22Rv1 (cell line): ENCODE data around the gene PRRT1B.

Experiments used
- H3K27ac ChIP-seq: fragments of 450-650 bp; 2 replicates; pipeline ENCODE4 v1.5.1; 2017
- CTCF ChIP-seq: fragments of 450-650 bp; IDR thresholded peaks from 2 replicates; pipeline ENCODE4 v1.5.1; 2017; ENCODE audit warnings: mild to moderate bottlenecking
- ZFX ChIP-seq: fragments of 450-650 bp; IDR thresholded peaks from 2 replicates; pipeline ENCODE4 v1.6.1; 2017; ENCODE audit warnings: antibody characterized with exemption, borderline replicate concordance

The PRRT1B gene

GRCh38 chr9:131595696-131596429, 50.5 kb downstream of the PRRT1B start:
- no peak overlapping the region for H3K27ac ChIP-seq
- TF ChIP-seq ZFX (no peak), CTCF (no peak)

- H3K27ac ChIP-seq = no peak overlapping the region
- TF ChIP-seq CTCF = no peak
Measured at GRCh38 chr9:131596430-131596743, 51.1 kb downstream of the PRRT1B start.

- H3K27ac ChIP-seq = no peak overlapping the region
- TF ChIP-seq ZFX = no peak
- TF ChIP-seq CTCF = no peak
Measured at GRCh38 chr9:131597246-131597645, 51.9 kb downstream of the PRRT1B start.

GRCh38 chr9:131598121-131598520, 52.8 kb downstream of the PRRT1B start:
- TF ChIP-seq ZFX = no peak
- no peak for TF ChIP-seq CTCF
- H3K27ac ChIP-seq = no peak overlapping the region

GRCh38 chr9:131601683-131602181, 56.4 kb downstream of the PRRT1B start:
- no peak overlapping the region for H3K27ac ChIP-seq
- no peak for TF ChIP-seq CTCF
- no peak for TF ChIP-seq ZFX

- no peak for TF ChIP-seq ZFX
- no peak for TF ChIP-seq CTCF
- H3K27ac ChIP-seq = no peak overlapping the region
Measured at GRCh38 chr9:131603199-131603598, 57.9 kb downstream of the PRRT1B start.

GRCh38 chr9:131603711-131604439, 58.6 kb downstream of the PRRT1B start:
- no peak overlapping the region for H3K27ac ChIP-seq
- no peak for TF ChIP-seq ZFX
- no peak for TF ChIP-seq CTCF
